Activated T-helper 1 cell treated with anti-CD3 and anti-CD28 coated beads, Interleukin-12 subunit alpha, Interleukin-12 subunit beta, Interleukin-2, Interleukin-4 antibody, amounts not matched to agents 30 ng/mL and 10 ng/mL and 1 ng/mL, durations not matched to agents 14 hours and 24 hours and 36 hours (primary cell): ENCODE results near the gene CAPN11. TPM values are rescaled to one million over a fixed set of nuclear protein-coding genes. Genes with fewer than 3 reads are reported as not detected.

Source experiments
- DNase-seq: peaks from one replicate; pipeline ENCODE4 v3.0.0; 2021; ENCODE audit warnings: low spot score
- H3K27ac Mint-ChIP-seq: one replicate; pipeline ENCODE4 v1.8.0; 2021; ENCODE audit warnings: mild to moderate bottlenecking, mixed read lengths
- H3K27me3 Mint-ChIP-seq: one replicate; pipeline ENCODE4 v1.8.0; 2022; ENCODE audit warnings: mild to moderate bottlenecking, moderate library complexity, mixed read lengths; ENCODE audit not compliant: insufficient read depth
- H3K36me3 Mint-ChIP-seq: one replicate; pipeline ENCODE4 v1.8.0; 2021; ENCODE audit warnings: low read depth, mixed read lengths
- H3K4me1 Mint-ChIP-seq: one replicate; pipeline ENCODE4 v1.8.0; 2021; ENCODE audit warnings: low read depth, mixed read lengths
- H3K4me3 Mint-ChIP-seq: one replicate; pipeline ENCODE4 v1.8.0; 2021; ENCODE audit warnings: mild to moderate bottlenecking, moderate library complexity, mixed read lengths
- H3K9me3 Mint-ChIP-seq: one replicate; pipeline ENCODE4 v1.8.0; 2021; ENCODE audit warnings: mixed read lengths
- intact Hi-C: fragments of 100-400 bp; cut with micrococcal nuclease; formaldehyde crosslinking; loops from one replicate; pipeline ENCODE4 v1.15.1; 2024
- total RNA-seq: library from RNA; stranded (reverse); gene quantifications from 2 replicates; pipeline ENCODE4 v1.2.3, GENCODE V29; 2022

CAPN11 gene
- total RNA-seq, 1 donor from 2014 or later: not detected

DNA sequence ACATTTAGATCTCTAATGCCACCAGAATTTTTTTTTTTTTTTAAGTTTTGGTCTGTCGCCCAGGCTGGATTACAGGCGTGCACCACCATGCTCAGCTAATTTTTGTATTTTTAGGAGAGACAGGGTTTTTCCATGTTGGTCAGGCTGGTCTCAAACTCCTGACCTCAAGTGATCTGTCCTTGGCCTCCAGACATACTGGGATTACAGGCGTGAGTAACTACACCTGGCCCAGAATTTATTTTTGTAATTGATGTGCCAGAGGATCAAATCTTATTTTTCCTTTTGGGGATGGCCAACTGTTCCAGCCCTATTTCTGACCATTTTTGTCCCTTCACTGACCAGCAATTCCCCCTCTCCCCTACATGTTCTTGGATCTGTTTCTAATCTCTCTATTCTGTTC, 40.1 kb downstream of the CAPN11 start:
- no peak overlapping the region for H3K27ac Mint-ChIP-seq
- H3K4me1 Mint-ChIP-seq: no peaks in the 10 kb centered on the region
- H3K9me3 Mint-ChIP-seq: no peaks in the 10 kb centered on the region
- no peak for DNase-seq
- H3K27me3 Mint-ChIP-seq: peaks cover 8% of the 10 kb centered on the region
- no peak overlapping the region for H3K4me3 Mint-ChIP-seq
- intact Hi-C loops: no loop called here
- H3K36me3 Mint-ChIP-seq: no peaks in the 10 kb centered on the region

DNA sequence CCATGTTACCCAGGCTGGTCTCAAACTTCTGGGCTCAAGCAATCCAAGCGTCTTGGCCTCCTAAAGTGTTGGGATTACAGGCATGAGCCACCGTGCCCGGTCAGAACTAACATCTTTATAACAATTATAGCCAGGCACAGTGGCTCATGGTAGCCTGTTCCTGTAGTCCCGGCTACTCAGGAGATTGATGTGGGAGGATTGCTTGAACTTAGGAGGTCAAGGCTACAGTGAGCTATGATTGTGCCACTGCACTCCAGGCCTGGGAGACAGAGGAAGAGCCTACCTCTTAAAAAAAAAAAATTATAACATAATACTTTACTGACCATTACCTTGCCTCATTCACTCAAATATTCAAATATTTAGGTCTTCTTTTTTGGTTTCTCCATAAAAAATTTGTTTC, 41.3 kb downstream of the CAPN11 start:
- Mint-ChIP-seq H3K27ac (no peak overlapping the region), H3K4me1 (no peaks in the 10 kb centered on the region), H3K27me3 (peaks cover 8% of the 10 kb centered on the region), H3K9me3 (no peaks in the 10 kb centered on the region), H3K36me3 (no peaks in the 10 kb centered on the region), H3K4me3 (no peak overlapping the region)
- intact Hi-C loops: no loop called here
- DNase-seq: no peak

DNA sequence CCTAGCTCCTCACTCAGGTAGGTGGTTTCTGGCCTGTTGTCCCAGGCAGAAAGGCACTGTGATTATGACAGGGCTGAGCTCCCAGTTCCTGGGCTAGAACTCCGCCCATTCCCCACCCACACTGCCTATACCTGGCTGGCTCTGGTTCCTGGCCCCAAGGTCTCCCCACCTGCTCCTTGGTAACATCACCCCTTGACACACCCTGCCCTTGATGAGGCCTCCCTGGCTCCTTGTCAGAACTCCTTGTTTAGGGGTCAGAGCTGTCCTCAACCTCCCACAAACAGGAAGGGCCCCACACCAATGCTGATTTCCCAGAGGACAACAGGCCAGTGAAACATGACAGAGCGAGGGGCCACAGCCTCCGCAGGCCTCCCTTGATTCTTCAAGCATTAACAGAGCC, 42.6 kb downstream of the CAPN11 start:
- H3K27ac Mint-ChIP-seq: no peak overlapping the region
- H3K36me3 Mint-ChIP-seq: no peaks in the 10 kb centered on the region
- no peak overlapping the region for H3K4me3 Mint-ChIP-seq
- H3K27me3 Mint-ChIP-seq: peaks cover 2% of the 10 kb centered on the region
- intact Hi-C loops: no loop called here
- no peaks in the 10 kb centered on the region for H3K4me1 Mint-ChIP-seq
- no peak for DNase-seq
- no peaks in the 10 kb centered on the region for H3K9me3 Mint-ChIP-seq

DNA sequence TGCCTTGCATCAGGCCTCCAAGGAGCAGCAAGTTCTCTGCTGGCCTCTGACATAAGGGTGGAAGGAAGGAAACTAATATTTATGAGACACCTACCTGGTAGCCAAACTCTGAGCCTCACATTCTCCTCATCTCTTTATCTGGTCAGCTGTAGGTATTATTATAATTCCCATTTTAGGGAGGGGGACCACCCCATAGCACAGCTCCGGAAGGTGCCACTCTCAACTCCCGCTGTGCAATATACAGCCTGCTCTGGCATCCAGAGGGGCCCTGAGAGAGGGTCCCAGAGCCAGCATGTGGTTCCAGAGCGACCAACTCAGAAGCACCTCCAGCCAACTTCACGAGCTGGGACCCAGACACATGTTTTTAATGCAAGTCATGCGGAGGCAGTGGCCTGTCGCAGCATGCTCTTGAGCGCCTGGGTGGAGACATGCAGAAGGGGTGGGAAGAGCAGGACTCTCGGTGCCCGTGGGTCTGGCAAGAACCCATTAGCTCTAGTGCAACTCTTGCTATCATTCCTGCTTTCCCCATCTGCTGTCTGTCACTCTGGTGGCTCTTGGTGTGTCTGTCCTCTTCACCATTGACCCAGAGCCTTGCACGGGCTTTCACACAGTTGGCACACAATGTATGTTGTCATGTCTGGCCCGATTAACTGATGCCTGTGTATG, 43.2 kb downstream of the CAPN11 start:
- Mint-ChIP-seq H3K4me1 (no peaks in the 10 kb centered on the region), H3K27ac (no peak overlapping the region), H3K9me3 (no peaks in the 10 kb centered on the region), H3K27me3 (peaks cover 2% of the 10 kb centered on the region), H3K4me3 (no peak overlapping the region), H3K36me3 (no peaks in the 10 kb centered on the region)
- intact Hi-C loops: no loop called here
- DNase-seq: no peak

DNA sequence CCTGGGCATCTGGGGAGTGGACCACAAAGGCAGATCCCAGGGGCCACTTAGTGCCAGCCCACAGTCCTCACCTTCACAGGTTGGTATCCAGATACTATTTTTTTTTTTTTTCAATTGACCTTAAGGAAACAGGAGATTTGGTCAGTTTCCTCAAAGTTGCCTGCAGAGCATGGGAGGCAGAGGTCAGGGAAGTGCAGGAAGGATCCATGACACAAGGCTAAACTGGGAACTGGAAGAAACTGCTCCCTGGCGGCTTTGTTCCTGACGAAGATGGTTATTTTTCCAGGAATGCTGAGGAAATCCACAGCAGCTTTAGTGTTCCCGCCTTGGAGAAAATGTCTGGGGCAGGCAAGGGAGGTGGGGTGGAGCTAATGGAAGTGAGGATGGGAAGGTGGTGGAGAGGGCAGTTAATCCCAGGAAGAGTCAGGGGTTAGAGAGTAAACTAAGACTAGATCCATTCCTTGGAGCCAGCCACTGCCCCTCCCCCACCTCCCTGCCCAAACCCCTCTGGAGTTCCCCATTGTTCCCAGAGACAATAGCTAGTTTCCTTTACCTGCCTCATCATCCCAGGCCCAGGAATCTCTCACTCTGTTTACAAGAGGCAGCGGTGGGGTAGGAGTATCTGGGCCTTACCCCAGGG, 43.8 kb downstream of the CAPN11 start:
- peaks cover 2% of the 10 kb centered on the region for H3K27me3 Mint-ChIP-seq
- no peaks in the 10 kb centered on the region for H3K9me3 Mint-ChIP-seq
- intact Hi-C loops: no loop called here
- no peaks in the 10 kb centered on the region for H3K36me3 Mint-ChIP-seq
- DNase-seq: no peak
- no peak overlapping the region for H3K4me3 Mint-ChIP-seq
- H3K4me1 Mint-ChIP-seq: no peaks in the 10 kb centered on the region
- no peak overlapping the region for H3K27ac Mint-ChIP-seq

DNA sequence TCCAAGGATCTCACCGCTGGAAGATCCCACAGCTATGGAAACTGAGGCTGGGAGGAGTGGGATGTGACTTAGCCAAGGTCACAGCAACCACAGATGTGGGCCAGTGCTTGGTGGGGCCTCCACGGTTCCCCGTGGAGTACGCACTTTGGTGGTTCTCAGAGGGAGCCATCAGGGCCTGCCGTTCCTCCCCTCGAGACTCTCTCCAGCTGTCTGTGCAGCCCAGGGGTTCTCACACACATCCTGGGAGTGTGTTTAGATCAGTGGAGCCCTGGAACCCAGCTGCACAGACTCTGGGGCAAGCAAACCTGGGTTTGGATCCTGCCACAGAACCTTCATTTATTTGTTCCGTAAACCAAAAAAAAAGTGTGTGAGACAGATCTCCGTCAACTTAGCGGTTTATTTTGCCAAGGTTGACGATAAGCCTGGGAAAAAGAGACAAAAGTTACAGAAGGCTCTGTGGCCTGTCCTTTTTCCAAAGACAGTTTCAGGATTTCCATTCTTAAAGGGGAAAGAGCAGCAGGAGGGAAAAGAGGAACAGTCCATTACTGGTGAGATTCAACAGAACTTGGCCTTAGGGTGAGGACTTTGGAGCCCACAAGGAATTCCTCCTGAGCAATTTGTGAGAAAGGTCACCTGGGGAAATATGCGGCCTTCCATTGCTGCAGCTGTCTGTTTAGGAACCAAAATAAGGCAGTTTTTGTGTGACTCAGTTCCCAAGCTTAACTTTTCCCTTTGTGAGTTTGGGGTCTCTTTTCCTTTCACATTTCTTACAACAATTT, 44.5 kb downstream of the CAPN11 start:
- intact Hi-C loops: no loop called here
- Mint-ChIP-seq H3K27ac (no peak overlapping the region), H3K9me3 (no peaks in the 10 kb centered on the region), H3K27me3 (peaks cover 4% of the 10 kb centered on the region), H3K36me3 (no peaks in the 10 kb centered on the region), H3K4me3 (no peak overlapping the region), H3K4me1 (no peaks in the 10 kb centered on the region)
- no peak for DNase-seq

DNA sequence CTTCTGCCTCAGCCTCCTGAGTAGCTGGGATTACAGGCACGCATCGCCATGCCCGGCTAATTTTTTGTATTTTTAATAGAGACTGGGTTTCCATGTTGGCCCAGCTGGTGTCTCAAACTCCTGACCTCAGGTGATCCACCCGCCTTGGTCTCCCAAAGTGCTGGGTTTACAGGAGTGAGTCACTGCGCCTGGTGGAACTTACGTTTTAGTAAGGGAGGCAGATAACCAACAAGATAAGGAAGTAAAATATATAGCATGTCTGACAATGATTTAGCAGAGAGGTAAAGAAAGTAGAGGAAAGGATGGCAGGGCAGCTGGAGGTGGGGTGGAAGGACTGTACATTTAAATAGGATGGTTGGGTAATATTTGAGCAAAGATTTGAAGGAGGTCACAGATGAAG, 45.3 kb downstream of the CAPN11 start:
- Mint-ChIP-seq H3K36me3 (no peaks in the 10 kb centered on the region), H3K27me3 (peaks cover 11% of the 10 kb centered on the region), H3K4me3 (no peak overlapping the region), H3K4me1 (no peaks in the 10 kb centered on the region), H3K27ac (no peak overlapping the region), H3K9me3 (no peaks in the 10 kb centered on the region)
- no peak for DNase-seq
- intact Hi-C loops: no loop called here

DNA sequence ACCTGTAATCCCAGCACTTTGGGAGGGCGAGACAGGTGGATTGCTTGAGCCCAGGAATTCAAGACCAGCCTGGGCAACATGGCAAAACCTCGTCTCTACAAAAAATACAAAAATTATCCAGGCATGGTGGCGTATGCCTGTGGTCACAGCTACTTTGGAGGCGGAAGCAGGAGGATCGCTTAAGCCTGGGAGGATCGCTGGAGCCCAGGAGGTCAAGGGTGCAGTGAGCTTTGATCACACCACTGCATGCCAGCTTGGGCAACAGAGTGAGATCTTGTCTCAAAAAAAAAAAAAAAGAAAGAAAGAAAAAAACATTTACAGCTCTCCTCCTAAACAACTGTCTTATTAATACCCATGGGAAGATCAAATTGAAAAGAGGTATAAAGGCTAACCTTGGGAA, 49.3 kb downstream of the CAPN11 start:
- Mint-ChIP-seq H3K27me3 (peaks cover 24% of the 10 kb centered on the region), H3K9me3 (no peaks in the 10 kb centered on the region), H3K36me3 (no peaks in the 10 kb centered on the region), H3K4me3 (no peak overlapping the region), H3K4me1 (no peaks in the 10 kb centered on the region), H3K27ac (no peak overlapping the region)
- no peak for DNase-seq
- intact Hi-C loops: no loop called here

DNA sequence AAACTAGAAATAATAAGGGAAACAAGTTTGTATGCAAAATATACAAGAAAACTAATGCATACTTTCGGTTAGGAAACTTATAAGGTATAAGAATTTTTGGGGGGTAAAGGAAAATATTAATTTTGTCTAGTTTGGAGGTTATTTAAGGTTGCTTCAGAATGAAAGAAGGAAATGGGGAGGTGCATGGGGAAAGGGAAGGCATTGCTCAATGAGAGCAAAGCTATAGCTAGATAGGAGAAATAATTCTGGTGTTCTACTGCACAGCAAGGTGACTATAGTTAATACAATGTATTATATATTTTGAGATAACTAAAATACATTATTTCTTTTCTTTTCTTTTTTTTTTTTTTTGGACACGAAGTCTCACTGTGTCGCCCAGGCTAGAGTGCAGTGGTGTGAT, 52.7 kb downstream of the CAPN11 start:
- no peak overlapping the region for H3K27ac Mint-ChIP-seq
- H3K36me3 Mint-ChIP-seq: no peaks in the 10 kb centered on the region
- peaks cover 32% of the 10 kb centered on the region for H3K27me3 Mint-ChIP-seq
- no peak overlapping the region for H3K4me3 Mint-ChIP-seq
- intact Hi-C loops: no loop called here
- H3K4me1 Mint-ChIP-seq: no peaks in the 10 kb centered on the region
- H3K9me3 Mint-ChIP-seq: no peaks in the 10 kb centered on the region
- no peak for DNase-seq

DNA sequence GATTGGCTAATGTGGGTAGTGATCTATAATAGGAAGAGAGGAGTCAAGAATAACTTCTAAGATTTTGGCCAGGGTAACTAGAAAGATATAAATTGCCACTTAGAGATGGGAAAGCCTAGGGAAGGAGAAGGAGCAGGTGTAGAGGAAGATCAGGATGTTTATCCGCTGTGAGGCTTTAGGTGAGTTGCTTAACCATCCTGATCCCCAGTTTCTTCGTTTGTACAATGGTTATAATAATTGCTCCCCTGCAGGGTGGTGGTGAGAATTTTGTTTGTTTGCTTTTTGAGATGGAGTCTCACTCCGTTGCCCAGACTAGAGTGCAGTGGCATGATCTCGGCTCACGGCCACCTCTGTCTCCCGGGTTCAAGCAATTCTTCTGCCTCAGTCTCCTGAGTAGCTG, 55.7 kb downstream of the CAPN11 start:
- Mint-ChIP-seq H3K27me3 (peaks cover 32% of the 10 kb centered on the region), H3K27ac (no peak overlapping the region), H3K4me1 (peaks cover 7% of the 10 kb centered on the region), H3K9me3 (no peaks in the 10 kb centered on the region), H3K36me3 (no peaks in the 10 kb centered on the region), H3K4me3 (no peak overlapping the region)
- DNase-seq: no peak
- intact Hi-C loops: no loop called here

DNA sequence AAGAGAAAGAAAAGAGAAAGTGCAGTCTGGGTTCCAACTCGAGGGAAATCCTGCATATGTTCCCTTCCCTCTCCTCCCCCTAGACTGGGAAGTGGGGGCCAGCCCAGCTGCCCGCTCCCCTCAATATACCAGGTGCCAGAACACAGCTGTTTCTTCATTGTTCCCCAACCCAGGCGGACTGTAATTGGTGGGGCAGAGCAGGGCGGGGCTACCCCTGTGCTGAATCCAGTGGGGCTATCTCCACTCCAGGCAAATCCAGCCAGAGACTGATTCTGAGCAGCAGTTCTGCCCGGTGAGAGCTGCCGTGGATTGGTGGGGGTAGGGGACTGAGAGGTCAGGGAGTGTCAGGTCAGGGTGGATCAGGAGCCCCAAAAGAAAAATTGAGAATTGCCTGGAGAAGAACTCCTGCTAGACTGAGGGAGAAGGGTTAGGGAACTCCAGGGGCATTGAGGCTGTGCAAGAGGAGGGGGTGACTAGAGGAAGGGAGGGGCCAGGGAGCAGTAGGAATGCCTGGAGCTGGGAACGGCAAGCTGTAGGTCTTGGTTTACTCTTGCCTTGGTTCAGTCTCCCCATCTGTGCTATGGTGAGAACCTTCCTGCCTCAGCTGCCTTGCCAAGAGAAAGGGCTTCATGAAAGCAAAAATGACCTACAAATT, 58.2 kb downstream of the CAPN11 start, which contains the start of gene MYMX:
TSS of gene MYMX (plus strand) at position 250 of the 655 bp plus-strand sequence. CDS start 546 bp downstream, outside the sequence.
- no peak within 1 kb of the TSS for H3K4me3 Mint-ChIP-seq
- H3K27me3 Mint-ChIP-seq: peaks cover 23% of the 10 kb centered on the region
- no peak within 1 kb of the TSS for H3K27ac Mint-ChIP-seq
- H3K36me3 Mint-ChIP-seq: no peaks in the 10 kb centered on the region
- H3K9me3 Mint-ChIP-seq: no peaks in the 10 kb centered on the region
- peaks cover 15% of the 10 kb centered on the region for H3K4me1 Mint-ChIP-seq
- DNase-seq: no peak
- intact Hi-C loops: no loop called here

DNA sequence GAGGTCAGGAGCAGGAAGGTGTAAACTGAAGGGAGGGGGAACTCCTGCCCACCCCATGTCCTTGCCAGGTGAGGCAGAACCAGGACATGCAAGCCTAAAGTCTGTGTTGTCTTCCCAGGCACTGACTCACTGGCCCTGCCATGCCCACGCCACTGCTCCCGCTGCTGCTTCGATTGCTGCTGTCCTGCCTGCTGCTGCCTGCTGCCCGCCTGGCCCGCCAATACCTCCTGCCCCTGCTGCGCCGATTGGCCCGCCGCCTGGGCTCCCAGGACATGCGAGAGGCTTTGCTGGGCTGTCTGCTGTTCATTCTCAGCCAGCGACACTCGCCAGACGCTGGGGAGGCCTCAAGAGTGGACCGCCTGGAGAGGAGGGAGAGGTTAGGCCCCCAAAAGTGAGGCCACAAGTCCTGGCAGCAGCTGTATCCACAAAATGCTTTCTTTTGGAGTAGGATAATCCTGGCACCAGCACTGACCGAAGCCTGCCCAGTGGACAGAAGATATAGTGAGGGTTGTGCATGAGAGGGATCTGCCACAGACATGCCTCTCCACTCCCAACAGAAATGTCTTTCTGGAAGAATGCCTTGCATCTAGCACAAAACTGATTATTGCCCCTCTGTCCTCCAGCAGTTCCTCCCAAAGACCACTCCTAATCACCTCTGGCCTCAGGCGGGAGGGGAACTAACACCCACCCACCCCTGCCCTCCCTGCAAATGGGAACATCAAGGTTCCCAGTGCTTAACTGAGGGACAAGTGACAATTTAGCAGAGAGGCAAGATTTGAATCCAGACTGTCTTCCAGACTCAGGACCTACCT, 58.9 kb downstream of the CAPN11 start:
- no peaks in the 10 kb centered on the region for H3K9me3 Mint-ChIP-seq
- intact Hi-C loops: no loop called here
- no peaks in the 10 kb centered on the region for H3K36me3 Mint-ChIP-seq
- peaks cover 20% of the 10 kb centered on the region for H3K27me3 Mint-ChIP-seq
- H3K4me3 Mint-ChIP-seq: no peak overlapping the region
- no peak overlapping the region for H3K27ac Mint-ChIP-seq
- DNase-seq: no peak
- H3K4me1 Mint-ChIP-seq: peaks cover 22% of the 10 kb centered on the region
